GM18951 (cell line): ENCODE measurements around the gene SPDL1.

Experiments
- POLR2A ChIP-seq: IDR thresholded peaks from 4 replicates; pipeline ENCODE4 v1.6.1; 2011; ENCODE audit warnings: mild to moderate bottlenecking; ENCODE audit not compliant: insufficient read length, insufficient read depth; ENCODE audit errors: extremely low read depth
- in situ Hi-C: fragments of 300-500 bp; cut with MboI; formaldehyde crosslinking; loops from one replicate; pipeline ENCODE4 v1.12.0; 2022; ENCODE audit warnings: low sequenced_read_pairs, mixed read lengths, inconsistent platforms; ENCODE audit not compliant: unreplicated experiment

SPDL1 gene

DNA sequence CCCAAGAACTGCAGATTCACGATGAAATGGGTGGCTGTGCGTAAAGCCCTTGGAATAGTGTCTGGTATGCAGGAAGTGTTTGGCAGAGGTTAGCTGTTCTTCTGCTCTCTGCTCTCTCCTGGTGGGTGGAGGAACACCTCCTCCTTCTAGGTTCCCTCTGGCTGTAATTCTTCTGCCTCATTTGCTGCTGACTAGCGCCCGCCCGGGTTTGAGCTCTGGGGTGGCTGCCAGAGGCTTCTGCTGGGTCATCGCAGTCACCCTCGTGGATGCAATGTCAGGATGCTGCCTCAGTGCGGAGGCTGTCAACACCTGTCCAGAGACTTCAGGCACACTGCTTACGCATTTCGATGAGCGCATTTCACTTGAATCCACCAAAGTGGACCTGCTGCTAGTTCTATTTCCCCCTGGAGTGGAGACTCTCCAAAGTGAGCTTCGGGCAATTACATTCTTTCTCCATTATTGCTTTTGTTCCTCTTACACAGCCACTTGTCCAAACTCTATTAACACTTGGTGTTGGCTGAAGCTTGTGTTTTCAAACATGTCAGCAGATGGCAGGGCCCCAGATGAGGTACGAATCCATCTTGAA, 65.2 kb downstream of the SPDL1 start:
- TF ChIP-seq POLR2A: no peak
- in situ Hi-C loops: no loop called here

DNA sequence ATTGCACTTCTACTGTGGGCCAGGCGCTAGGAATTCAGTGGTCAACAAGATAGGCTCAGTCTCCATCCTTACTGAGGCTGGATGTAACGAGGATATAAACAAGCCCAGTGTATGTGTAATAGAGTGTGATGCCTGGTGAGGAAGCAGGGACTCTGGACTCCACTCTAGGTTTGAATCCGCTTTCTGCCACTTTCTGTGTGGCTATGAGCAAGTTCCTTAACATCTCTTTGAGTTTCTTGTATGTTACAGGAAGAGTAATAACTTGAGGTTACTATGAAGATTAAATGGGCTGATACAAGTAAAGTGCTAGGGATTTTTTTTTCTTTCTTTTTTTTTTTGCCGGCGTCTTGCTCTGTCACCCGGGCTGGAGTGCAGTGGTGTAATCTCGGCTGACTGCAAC, 65.9 kb downstream of the SPDL1 start:
- in situ Hi-C loops: no loop called here
- no peak for TF ChIP-seq POLR2A

GRCh38 chr5:169650701-169651331, 67.2 kb downstream of the SPDL1 start:
- in situ Hi-C loops: no loop called here
- no peak for TF ChIP-seq POLR2A

GRCh38 chr5:169651526-169651925, 68.0 kb downstream of the SPDL1 start:
- no peak for TF ChIP-seq POLR2A
- in situ Hi-C loops: no loop called here

GRCh38 chr5:169652057-169652456, 68.5 kb downstream of the SPDL1 start:
- no peak for TF ChIP-seq POLR2A

GRCh38 chr5:169653091-169653490, 69.5 kb downstream of the SPDL1 start:
- TF ChIP-seq POLR2A: no peak

More at GRCh38 chr5:169652057-169652456, 68.5 kb downstream of the SPDL1 start:
- in situ Hi-C loops: no loop called here

More at GRCh38 chr5:169653091-169653490, 69.5 kb downstream of the SPDL1 start:
- in situ Hi-C loops: no loop called here
